PC-9 (cell line): ENCODE measurements around the gene PDXDC1.

Experiments
- EZH2 ChIP-seq: fragments of 200-600 bp; sonication (generic); IDR thresholded peaks from 2 replicates; pipeline ENCODE4 v1.8.0; 2017; ENCODE audit warnings: antibody characterized with exemption, low read depth
- TF ChIP-seq, protein P1 (sequence below): fragments of 200-600 bp; sonication (generic); conservative IDR thresholded peaks from 2 replicates; pipeline ENCODE4 v1.6.1; 2017; ENCODE audit warnings: mixed run types, antibody characterized with exemption, mild to moderate bottlenecking, moderate library complexity

GRCh38 chr16:15037745-15038144 is 62.9 kb downstream of the PDXDC1 start:
- TF ChIP-seq, protein P1, sequence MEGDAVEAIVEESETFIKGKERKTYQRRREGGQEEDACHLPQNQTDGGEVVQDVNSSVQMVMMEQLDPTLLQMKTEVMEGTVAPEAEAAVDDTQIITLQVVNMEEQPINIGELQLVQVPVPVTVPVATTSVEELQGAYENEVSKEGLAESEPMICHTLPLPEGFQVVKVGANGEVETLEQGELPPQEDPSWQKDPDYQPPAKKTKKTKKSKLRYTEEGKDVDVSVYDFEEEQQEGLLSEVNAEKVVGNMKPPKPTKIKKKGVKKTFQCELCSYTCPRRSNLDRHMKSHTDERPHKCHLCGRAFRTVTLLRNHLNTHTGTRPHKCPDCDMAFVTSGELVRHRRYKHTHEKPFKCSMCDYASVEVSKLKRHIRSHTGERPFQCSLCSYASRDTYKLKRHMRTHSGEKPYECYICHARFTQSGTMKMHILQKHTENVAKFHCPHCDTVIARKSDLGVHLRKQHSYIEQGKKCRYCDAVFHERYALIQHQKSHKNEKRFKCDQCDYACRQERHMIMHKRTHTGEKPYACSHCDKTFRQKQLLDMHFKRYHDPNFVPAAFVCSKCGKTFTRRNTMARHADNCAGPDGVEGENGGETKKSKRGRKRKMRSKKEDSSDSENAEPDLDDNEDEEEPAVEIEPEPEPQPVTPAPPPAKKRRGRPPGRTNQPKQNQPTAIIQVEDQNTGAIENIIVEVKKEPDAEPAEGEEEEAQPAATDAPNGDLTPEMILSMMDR, result no peak
- TF ChIP-seq EZH2, result no peak
